GM12872 (cell line): ENCODE results near the gene DNAJB6.

ENCODE experiments used
- TF ChIP-seq, protein P1 (sequence below): IDR thresholded peaks from 3 replicates; pipeline ENCODE4 v1.5.1; 2011; ENCODE audit warnings: low read depth, mild to moderate bottlenecking, low read length, moderate library complexity; ENCODE audit not compliant: insufficient read depth

The DNAJB6 gene

DNA sequence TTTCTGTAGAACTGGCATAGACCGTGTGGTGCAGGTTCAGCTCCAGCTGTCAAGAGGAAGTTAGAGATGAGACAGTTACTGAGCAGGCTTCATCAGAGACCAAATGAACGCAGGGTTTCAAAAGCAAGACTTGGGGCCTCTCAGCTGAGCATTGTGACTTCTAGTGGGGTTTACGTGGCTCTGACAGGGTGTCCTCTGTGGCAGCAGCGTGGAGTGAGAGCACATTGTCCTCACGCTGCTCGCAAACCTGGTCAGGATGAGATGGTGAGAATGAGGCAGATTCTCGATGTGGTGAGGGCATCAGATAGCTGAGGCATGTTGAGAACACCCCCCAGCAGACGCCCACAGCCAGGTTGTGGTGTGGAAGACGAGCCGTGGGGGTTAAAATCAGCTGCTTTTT, 126.0 kb downstream of the DNAJB6 start:
- TF ChIP-seq, protein P1, sequence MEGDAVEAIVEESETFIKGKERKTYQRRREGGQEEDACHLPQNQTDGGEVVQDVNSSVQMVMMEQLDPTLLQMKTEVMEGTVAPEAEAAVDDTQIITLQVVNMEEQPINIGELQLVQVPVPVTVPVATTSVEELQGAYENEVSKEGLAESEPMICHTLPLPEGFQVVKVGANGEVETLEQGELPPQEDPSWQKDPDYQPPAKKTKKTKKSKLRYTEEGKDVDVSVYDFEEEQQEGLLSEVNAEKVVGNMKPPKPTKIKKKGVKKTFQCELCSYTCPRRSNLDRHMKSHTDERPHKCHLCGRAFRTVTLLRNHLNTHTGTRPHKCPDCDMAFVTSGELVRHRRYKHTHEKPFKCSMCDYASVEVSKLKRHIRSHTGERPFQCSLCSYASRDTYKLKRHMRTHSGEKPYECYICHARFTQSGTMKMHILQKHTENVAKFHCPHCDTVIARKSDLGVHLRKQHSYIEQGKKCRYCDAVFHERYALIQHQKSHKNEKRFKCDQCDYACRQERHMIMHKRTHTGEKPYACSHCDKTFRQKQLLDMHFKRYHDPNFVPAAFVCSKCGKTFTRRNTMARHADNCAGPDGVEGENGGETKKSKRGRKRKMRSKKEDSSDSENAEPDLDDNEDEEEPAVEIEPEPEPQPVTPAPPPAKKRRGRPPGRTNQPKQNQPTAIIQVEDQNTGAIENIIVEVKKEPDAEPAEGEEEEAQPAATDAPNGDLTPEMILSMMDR: no peak

DNA sequence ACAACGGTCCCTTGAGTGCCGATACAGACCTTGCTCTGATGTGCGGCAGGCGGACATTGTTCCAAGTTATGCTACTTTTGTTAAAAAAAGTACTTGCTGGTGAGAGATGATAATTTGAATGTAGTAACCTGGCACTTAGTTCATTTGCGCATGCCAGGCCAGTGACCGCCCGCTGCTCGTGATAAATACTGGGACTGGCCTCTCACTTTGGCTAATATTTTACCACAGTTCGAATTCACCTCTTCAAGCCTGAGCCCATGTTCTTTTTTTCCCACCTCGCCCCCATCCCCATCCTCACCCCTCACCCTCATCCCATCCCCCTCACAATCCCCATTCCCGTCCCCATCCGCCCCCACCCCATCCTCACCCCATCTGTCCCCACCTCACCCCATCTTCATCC, 126.4 kb downstream of the DNAJB6 start:
- TF ChIP-seq, protein P1: no peak

DNA sequence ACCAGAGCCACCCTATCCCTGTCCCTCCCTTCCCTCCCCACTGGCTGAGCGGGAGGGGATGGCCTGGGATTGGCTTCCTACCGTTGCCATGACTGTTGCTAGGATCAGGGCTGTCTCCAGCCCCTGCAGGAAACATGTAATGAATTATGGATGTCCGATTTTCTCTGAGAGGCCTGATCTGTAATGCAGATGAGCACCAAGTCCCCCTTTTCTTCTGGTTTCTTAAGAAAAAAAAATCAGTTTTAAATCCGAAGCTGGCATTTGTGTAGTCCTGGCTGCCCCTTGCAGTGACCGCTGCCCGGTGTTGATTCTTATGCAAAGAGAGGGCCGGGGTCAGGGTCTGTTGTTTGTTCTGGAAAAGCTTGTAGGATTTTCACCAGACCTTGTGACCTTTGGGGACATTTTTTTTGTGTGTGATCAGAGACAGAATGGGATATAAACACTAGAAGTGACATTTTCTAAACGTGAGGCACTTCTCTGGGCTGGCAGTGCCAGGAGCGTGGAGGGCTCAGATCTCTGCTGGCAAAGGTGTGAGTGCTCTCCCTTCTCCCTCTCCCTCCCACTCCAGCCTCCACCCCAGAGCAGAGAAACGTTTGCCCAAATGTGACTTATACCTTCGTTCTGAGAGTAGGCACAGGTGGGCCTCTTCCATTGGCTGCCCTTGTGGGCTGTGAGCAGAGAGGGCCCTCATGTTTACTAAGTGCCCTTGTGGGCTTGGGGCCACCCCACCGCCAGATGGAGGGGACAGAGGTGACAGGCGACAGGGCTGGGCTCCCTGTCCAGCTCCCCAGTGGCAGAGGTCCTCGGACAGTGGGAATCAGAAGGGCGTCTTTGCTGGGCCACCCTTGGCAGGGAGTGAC, 127.5 kb downstream of the DNAJB6 start:
- TF ChIP-seq, protein P1: no peak

DNA sequence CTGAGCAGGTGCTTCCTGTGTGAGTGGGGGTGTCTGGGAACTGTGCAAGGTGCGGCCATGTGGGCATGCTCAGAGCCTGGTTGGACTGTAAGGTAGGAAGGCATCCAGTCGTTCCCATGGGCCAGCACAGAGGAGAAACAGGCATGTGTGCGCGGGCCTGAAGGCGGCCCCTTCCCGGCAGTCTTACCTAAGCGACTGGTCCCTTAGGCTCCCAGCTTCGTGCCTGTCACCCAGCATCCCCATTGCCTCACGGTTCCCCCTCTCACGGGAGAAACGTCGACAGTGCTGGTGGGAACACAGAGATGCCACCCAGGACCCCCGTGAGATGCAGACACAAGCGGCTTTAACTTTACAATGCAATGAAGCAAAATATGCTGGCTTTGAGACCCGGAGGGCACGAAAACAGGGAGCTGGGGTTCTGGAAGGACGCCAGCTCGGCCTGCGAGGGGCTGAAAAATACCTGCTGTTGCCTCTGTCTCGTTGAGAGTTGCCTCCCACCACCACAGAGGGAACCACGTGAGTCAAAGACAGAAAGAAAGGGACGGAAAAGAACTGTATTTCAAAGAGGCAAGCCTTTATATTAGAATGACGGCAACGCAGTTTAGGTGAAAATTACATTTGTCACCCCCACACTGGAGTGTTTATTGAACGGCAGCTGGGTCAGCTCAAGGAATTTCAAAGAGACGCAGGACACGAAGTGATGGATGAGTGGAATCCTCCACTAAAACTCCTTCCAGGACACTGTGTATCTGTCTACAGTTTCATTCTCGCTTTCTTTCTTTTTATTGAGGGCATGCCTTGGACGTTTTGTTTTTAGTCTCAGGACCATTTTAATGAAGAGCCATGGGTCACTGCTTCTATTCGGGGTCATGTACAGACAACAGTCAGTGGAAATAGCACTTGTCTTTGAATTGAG, 128.4 kb downstream of the DNAJB6 start:
- TF ChIP-seq, protein P1: no peak

DNA sequence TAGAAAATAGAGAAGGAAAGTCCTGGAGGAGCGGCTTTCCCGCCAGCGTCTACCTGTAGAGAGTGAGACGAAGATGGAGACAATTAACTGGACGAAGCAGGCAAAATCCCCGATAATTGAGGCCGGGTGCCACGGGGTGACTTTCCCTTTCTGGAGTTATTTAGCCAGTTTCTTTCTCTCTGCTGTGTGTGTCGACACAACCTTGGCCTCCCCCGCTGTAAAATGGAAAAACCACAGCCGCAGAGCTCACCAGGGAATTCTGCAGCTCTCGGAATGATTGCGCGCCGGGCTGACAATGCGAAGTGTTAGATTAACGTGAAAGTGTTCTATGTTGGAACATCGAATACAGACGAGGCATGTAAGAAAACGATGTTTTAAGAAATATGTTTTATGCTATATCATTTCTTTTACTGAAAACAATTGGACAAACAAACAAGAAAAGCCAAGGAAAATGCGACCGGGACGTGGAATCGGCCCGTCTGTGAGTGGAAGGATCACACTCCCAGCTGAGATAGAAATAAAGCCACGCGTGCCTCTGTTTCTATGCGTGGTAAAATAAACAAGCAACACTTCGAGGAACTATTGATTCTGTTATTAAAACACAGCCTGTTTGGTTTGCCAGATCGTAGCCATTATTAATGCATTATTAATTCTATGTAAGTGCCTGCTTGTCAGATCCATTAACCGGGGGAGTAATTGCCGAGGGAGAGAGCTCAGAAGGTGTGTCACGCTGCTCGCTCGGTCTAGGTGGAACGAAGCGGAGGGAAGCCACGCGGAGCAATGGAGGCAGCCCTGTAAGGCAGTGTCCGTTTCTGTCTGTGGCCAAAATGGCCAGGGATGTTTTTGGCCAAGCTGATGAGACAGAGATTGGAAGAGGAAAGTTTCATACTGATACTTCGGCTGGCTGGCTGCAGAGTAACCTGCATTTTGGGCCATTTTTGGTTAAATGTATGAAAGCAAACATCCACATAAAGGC, 129.4 kb downstream of the DNAJB6 start:
- TF ChIP-seq, protein P1: no peak

DNA sequence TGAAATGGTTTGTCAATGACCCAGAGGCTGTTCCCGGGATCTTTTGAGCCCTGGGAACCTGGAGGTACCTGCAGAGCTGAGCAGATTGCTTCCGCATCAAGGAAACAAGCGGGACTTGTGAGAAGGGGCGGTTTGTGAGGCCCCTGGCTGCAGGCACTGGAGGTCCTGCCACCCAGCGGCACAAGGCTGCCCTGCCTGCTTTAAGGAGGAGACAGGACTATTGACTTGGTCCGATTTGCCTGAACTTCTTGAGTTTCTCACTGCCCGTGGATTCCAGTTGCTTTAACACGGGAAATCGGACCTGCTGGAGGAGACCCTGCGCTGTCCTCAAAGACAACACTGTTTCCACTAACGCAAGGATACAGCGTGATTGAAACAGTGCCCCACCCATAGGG, 130.1 kb downstream of the DNAJB6 start:
- TF ChIP-seq, protein P1: no peak
